Measurements from ENCODE around the gene HHATL.

The HHATL gene

DNA sequence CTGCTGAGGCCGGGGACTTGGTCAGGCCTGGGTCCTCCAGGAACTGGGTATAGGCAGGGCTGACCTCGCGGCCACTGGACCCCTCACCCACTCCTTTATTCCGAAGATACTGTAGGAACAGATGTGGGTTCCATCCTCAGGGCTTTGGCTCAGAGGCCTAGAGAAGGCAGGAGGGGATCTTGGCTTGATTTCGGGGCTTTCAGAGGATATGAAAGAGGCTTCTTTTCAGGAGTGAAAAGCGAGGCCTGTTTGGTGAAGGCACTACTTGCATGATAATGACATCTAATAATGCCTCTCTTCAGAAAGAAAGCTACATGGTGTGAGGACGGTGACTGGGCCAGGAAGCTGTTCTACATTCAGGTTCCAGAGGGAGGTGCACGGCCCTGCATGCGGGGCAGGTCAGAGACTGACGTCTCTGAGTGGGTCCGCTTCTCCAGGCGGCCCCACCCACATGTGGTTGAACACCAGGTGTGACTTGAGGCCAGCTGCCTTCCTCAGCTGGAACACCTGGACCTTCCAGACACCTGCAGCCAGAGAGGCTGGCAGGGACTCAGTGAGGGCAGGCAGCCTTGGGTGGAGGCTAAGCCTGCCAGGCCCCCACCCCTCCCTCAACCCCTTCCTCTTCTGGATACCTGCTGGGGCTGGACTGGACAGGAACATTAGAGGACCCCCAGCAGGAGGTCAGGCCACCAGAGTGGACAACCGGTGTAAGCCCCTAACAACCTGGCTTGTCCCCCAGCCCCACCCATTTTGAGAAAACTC, 31.1 kb upstream of the HHATL start:
- no peaks in the 10 kb centered on the region for H3K4me1 ChIP-seq (ENCODE audit: control insufficient read depth, insufficient read depth, low read length)
- no peak for TF ChIP-seq ZNF837 (tag by site-specific recombination; IDR thresholded peaks at IDR 0.05)
- TF ChIP-seq, protein P1, sequence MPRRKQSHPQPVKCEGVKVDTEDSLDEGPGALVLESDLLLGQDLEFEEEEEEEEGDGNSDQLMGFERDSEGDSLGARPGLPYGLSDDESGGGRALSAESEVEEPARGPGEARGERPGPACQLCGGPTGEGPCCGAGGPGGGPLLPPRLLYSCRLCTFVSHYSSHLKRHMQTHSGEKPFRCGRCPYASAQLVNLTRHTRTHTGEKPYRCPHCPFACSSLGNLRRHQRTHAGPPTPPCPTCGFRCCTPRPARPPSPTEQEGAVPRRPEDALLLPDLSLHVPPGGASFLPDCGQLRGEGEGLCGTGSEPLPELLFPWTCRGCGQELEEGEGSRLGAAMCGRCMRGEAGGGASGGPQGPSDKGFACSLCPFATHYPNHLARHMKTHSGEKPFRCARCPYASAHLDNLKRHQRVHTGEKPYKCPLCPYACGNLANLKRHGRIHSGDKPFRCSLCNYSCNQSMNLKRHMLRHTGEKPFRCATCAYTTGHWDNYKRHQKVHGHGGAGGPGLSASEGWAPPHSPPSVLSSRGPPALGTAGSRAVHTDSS (tag by site-specific recombination; IDR thresholded peaks at IDR 0.05) = no peak
- TF ChIP-seq ZNF223 (tag by site-specific recombination; IDR thresholded peaks at IDR 0.05) = no peak
- no peak for TF ChIP-seq ZNF292 (tag by site-specific recombination; IDR thresholded peaks at IDR 0.05; ENCODE audit: borderline replicate concordance, low read depth)
- TF ChIP-seq, protein P2, sequence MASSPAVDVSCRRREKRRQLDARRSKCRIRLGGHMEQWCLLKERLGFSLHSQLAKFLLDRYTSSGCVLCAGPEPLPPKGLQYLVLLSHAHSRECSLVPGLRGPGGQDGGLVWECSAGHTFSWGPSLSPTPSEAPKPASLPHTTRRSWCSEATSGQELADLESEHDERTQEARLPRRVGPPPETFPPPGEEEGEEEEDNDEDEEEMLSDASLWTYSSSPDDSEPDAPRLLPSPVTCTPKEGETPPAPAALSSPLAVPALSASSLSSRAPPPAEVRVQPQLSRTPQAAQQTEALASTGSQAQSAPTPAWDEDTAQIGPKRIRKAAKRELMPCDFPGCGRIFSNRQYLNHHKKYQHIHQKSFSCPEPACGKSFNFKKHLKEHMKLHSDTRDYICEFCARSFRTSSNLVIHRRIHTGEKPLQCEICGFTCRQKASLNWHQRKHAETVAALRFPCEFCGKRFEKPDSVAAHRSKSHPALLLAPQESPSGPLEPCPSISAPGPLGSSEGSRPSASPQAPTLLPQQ (tag by site-specific recombination; IDR thresholded peaks at IDR 0.05) = no peak
- TF ChIP-seq TRIM28 (IDR thresholded peaks at IDR 0.05; ENCODE audit: borderline replicate concordance, low read length) = no peak
- no peak for TF ChIP-seq ZNF175 (tag by site-specific recombination; IDR thresholded peaks at IDR 0.05)
- ChIA-PET POLR2A (no interaction called here), CTCF (interaction anchor here (1.0 kb wide), 1 partner anchor 12 kb away, joined by 3 read pairs; no protein-coding TSS in a partner anchor)
- no peak overlapping the region for H3K4me3 ChIP-seq (ENCODE audit: low read depth, low read length)
- no peaks in the 10 kb centered on the region for H3K9me3 ChIP-seq (ENCODE audit: control insufficient read depth, insufficient read depth, low read depth, low read length)
- no peak overlapping the region for H3K27ac ChIP-seq (ENCODE audit: extremely low read depth, low read depth, low read length)
- H3K36me3 ChIP-seq (ENCODE audit: control insufficient read depth in 2 of 2, insufficient read depth in 1 of 2, low read length in 2 of 2) = no peaks in the 10 kb centered on the region

DNA sequence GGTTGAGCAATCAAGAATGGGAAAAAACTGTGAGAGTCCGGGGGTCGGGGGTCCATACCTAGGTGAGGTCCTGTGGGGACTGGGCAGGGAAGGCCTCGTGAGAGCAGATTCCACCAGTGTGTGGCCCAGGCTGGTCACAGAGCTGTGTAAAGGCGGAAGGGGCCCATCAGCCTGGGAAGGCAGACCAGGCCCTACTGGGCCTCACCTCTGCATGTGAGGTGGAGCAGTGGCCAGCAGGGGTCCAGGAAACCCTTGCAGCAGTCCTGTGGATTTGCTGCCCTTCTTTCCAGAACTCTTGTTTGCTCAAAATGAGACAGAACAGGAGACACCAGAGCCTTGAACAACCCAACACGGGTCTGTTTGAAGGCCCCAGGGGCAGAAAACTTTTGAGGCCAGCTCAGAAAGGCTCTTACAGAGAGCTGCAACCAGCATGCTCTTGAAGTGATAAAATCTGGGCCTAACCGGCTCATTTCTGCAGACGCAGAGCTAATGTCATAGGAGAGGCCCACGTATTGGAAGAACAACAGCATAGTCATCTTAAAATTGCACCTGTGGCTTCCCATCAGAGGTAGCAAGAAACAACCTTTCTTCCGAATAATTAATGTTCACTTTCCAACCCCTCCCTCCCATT, 30.3 kb upstream of the HHATL start:
- Histone ChIP-seq H3K4me3 (ENCODE audit: low read depth, low read length) (no peak overlapping the region), H3K9me3 (ENCODE audit: control insufficient read depth, insufficient read depth, low read depth, low read length) (no peaks in the 10 kb centered on the region), H3K36me3 (ENCODE audit: control insufficient read depth in 2 of 2, insufficient read depth in 1 of 2, low read length in 2 of 2) (no peaks in the 10 kb centered on the region), H3K27ac (ENCODE audit: extremely low read depth, low read depth, low read length) (no peak overlapping the region), H3K4me1 (ENCODE audit: control insufficient read depth, insufficient read depth, low read length) (no peaks in the 10 kb centered on the region)
- ChIA-PET CTCF (interaction anchor here (1.0 kb wide), 1 partner anchor 13 kb away, joined by 3 read pairs; no protein-coding TSS in a partner anchor), POLR2A (interaction anchor here (0.6 kb wide), 1 partner anchor 49 kb away, joined by 6 read pairs; no protein-coding TSS in a partner anchor)
- TF ChIP-seq ZNF248 (tag by site-specific recombination; IDR thresholded peaks at IDR 0.05) = no peak
- no peak for TF ChIP-seq ZBTB7A (tag by site-specific recombination; IDR thresholded peaks at IDR 0.05; ENCODE audit: low read depth)
- TF ChIP-seq PRDM1 (tag by site-specific recombination; IDR thresholded peaks at IDR 0.05) = no peak
- no peak for TF ChIP-seq ZNF146 (tag by site-specific recombination; IDR thresholded peaks at IDR 0.05)
- TF ChIP-seq, protein P3, sequence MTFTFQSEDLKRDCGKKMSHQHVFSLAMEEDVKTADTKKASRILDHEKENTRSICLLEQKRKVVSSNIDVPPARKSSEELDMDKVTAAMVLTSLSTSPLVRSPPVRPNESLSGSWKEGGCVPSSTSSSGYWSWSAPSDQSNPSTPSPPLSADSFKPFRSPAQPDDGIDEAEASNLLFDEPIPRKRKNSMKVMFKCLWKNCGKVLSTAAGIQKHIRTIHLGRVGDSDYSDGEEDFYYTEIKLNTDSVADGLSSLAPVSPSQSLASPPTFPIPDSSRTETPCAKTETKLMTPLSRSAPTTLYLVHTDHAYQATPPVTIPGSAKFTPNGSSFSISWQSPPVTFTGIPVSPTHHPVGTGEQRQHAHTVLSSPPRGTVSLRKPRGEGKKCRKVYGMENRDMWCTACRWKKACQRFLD (tag by site-specific recombination; IDR thresholded peaks at IDR 0.05) = no peak
- no peak for TF ChIP-seq OSR2 (tag by site-specific recombination; IDR thresholded peaks at IDR 0.05)
- TF ChIP-seq ZNF426 (tag by site-specific recombination; IDR thresholded peaks at IDR 0.05) = no peak
- no peak for TF ChIP-seq SP2 (tag by site-specific recombination; IDR thresholded peaks at IDR 0.05)
- TF ChIP-seq ZNF701 (tag by site-specific recombination; IDR thresholded peaks at IDR 0.05) = no peak
- TF ChIP-seq ZFP69B (tag by site-specific recombination; IDR thresholded peaks at IDR 0.05) = no peak
- TF ChIP-seq ZSCAN16 (tag by site-specific recombination; IDR thresholded peaks at IDR 0.05) = no peak
- TF ChIP-seq ZNF830 (tag by site-specific recombination; IDR thresholded peaks at IDR 0.05; ENCODE audit: low read depth) = no peak
- TF ChIP-seq, protein P4, sequence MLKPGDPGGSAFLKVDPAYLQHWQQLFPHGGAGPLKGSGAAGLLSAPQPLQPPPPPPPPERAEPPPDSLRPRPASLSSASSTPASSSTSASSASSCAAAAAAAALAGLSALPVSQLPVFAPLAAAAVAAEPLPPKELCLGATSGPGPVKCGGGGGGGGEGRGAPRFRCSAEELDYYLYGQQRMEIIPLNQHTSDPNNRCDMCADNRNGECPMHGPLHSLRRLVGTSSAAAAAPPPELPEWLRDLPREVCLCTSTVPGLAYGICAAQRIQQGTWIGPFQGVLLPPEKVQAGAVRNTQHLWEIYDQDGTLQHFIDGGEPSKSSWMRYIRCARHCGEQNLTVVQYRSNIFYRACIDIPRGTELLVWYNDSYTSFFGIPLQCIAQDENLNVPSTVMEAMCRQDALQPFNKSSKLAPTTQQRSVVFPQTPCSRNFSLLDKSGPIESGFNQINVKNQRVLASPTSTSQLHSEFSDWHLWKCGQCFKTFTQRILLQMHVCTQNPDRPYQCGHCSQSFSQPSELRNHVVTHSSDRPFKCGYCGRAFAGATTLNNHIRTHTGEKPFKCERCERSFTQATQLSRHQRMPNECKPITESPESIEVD (tag by site-specific recombination; IDR thresholded peaks at IDR 0.05) = no peak
